ENCODE data around the gene JPT2.

GRCh38 chr16:1708768-1709180, 30.7 kb downstream of the JPT2 start:
- TF ChIP-seq CTCF (IDR thresholded peaks at IDR 0.05; ENCODE audit: poor library complexity) (no peak), EZH2phosphoT487 (IDR thresholded peaks at IDR 0.05; ENCODE audit: low read depth, severe bottlenecking, unreplicated experiment) (no peak), EZH2 (IDR thresholded peaks at IDR 0.05; ENCODE audit: borderline replicate concordance) (no peak)

All from hepatocyte (in vitro differentiated cells).